ENCODE results near the gene BRCA1.
"Not testable (repeated sequence)": the region's sequence is repeated elsewhere in the genome, so short reads cannot be mapped to it uniquely, and the experiment has no call there.

The BRCA1 gene

DNA sequence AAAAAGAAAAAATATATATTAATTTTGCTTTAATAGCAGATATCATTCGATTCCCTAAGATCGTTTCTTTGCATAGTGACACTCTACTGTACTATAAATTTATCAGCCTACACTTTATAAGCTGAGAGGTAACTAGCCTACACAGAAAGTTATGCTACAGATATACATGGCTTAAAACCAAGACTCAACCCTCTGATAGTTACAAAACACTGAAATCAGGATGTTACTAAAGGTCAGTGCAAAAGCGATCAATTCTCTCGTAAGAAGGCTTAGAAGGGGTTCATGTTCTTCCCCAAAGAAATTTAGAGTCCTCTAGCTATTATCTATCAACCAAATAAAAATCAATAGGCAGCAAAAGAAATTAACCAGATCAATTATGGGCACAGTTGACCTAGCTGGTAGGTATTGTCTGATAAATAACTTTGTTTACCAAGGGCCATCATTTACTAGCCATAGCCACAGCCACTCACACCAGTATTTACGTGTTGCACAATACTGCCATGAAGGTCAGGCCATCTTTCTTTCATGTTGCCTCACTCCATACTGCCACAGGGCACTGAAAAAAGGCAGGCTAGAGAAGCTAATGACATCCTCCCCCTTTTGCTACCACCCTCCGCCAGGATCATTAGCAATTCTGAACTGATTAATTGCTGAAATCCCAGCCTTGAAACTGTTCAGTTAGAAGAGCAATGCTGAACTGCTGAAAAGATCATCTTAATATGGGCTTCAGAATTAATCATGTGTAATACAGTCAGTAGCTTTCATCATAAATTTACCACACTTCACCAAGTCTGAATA is 56.4 kb downstream of the BRCA1 start:
- no peak for DNase-seq

DNA sequence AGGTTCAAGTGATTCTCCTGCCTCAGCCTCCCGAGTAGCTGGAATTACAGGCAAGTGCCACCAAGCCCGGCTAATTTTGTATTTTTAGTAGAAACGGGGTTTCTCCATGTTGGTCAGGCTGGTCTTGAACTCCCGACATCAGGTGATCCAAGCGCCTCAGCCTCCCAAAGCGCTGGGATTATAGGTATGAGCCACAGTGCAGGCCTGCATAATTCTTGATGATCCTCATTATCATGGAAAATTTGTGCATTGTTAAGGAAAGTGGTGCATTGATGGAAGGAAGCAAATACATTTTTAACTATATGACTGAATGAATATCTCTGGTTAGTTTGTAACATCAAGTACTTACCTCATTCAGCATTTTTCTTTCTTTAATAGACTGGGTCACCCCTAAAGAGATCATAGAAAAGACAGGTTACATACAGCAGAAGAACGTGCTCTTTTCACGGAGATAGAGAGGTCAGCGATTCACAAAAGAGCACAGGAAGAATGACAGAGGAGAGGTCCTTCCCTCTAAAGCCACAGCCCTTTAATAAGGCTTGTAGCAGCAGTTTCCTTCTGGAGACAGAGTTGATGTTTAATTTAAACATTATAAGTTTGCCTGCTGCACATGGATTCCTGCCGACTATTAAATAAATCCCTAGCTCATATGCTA is 62.1 kb downstream of the BRCA1 start:
- DNase-seq, result no peak

DNA sequence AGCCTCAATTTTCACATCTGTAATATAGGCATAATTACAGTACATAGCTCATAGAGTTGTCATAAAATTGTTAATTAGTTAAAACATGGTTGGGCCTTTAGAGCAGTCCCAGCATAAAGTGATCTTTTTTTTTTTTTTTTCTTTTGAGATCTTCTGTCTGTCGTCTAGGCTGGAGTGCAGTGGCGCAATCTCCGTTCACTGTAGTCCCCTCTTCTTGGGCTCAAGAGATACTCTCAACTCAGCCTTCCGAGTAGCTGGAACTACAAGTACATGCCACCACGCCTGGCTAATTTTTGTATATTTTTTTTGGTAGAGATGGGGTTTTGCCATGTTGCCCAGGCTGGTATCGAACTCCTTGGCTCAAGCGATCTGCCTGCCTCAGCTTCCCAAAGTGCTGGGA is 69.1 kb downstream of the BRCA1 start:
- no peak for DNase-seq

DNA sequence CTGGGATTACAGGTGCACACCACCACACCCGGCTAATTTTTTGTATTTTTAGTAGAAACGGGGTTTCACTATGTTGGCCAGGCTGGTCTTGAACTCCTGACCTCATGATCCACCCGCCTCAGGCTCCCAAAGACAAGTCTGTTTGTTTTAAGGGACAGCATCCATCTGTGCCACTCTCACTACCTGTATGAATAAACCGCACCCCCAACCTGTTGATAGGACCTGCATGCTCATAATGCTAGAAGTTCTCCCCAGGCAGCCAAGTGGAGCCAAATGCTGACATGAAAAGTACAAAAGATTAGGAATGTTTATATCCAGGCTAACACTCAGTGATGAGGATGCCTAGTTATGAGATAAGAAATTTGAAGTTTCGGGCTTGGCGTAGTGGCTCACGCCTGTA is 72.2 kb downstream of the BRCA1 start:
- DNase-seq, result not testable (repeated sequence)

DNA sequence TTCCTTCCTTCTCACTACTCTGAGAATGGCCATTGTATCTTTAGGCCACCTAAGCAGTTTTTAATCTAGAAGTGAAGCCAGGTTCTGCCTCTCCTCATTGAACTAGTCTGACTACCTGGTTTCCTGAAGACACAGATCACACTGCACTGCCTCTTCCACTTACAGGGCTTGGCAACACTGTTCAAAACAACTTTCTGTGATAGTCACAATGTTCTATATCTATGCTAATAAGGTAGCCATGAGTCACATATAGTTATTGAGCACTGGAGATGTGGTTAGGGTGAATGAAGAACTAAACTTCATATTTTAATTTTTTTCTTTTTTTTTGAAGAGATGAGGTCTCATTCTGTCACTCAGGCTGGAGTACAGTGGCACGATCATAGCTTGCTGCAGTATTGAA is 73.2 kb downstream of the BRCA1 start:
- no peak for DNase-seq

DNA sequence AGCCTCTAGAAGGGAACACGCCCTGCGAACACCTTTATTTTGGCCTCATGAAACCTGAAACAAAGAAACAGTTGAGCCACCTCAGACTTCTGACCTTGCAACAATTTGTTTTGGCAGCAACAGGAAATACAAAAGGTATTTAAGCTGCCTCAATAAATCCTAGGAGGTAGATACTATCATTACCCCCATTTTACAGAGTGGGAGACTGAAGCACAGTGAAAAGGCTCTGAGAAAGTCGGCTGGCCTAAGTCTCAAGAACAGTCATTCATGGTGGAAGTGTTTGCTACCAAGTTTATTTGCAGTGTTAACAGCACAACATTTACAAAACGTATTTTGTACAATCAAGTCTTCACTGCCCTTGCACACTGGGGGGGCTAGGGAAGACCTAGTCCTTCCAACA is 81.1 kb downstream of the BRCA1 start:
- no peak for DNase-seq

DNA sequence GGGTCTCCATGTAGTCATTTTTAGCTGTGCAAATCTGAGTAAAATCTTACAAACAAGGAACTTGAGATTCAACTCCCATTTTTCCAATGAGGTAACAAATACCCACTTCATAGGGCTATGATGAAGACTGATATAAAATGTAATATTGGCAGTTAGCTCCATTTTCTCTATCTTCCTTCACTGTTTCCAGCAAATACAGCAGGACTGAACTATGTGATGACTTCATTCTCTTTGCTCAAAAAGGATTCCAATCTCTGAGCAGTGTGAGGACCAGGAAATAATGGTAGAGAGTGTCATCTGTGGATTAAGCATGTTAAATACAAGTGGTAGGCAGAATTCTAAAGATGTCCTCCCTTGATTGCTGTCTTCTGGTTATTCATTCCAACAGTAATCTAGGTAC is 81.9 kb downstream of the BRCA1 start:
- no peak for DNase-seq

DNA sequence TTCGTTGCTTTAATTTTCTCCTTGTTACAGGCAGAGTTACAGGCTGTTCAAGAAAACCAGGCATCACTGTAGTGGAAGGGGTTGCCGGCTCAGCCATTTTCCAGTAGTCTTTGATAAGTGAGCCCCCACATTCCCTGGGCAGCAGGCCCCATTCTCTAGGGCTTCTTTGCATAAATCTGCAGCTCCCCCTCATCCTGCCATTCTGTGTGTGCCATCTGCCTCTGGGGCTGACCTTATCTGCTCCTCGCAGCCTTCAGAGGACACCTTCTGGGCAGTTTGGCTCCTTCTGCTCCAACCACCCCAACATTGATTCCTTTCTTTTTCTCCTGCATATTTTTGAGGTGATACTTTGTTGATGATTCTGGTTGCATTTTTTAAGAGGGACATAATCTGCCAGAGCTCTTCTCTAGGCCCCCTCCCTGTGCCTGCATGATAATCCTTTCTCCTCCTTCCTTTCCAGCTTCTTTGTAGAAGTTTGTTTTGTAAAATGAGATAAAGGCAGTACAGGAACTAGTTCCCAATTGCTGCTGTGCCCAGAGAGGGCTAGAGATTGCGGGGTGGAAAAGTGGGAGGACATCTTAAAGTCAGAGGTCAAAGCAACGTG is 83.0 kb downstream of the BRCA1 start:
- DNase-seq, result no peak

DNA sequence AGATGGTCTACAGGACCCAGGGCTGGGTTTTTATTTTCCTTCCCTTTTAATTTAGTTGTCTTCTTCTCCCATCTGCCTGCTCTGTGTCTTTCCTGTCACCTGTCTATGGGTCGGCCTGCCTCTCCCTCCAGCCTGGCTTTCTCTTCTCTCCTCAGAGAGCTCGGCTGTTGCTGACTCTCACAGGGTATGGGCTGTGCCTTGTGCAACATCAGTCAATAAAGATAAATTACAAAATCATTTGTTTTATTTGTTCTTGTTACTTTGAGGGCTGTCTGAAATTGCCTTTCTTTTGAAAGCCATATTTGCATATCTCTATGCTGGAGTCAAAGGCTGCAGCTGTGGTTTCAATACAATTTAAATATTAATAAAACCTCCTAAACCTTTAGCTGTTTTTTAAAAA is 84.5 kb downstream of the BRCA1 start:
- no peak for DNase-seq

DNA sequence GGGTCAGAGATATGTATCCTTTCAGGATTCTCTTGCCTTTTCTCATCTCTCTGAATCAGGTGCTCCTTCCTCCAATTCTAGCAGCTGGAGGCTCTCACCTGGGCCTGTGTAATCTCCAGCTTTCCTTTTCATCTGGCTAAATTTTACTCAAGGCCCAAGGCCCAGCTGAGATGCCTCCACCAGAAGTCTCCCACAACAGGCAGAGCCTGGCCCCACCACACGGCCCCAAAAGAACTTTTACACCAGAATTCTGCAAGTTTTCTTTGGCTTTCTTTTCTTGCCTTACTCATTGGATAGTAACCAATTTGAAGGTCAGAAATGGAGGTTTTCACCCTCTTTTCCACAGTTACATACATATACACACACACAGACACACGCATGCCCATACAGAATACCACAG is 85.5 kb downstream of the BRCA1 start:
- no peak for DNase-seq

DNA sequence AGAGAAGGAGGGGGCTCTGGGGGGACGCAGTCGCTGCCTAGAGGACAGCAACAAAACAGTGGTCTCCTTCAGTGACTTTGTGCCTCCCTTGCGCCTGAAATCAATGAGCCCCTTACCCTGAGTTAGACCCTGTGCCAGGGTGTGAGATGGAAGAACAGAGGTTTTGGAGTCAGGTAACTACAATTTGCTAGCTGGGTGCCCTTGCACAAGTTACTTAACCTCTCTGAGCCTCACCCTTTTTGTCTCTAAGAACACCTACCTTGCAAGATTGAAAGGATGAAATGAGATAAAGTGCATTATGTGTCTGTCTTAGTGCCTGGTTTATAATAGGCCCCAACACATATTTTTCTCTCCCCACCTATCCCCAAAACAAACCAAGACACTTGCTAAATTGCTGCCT is 90.3 kb downstream of the BRCA1 start:
- DNase-seq, result no peak

DNA sequence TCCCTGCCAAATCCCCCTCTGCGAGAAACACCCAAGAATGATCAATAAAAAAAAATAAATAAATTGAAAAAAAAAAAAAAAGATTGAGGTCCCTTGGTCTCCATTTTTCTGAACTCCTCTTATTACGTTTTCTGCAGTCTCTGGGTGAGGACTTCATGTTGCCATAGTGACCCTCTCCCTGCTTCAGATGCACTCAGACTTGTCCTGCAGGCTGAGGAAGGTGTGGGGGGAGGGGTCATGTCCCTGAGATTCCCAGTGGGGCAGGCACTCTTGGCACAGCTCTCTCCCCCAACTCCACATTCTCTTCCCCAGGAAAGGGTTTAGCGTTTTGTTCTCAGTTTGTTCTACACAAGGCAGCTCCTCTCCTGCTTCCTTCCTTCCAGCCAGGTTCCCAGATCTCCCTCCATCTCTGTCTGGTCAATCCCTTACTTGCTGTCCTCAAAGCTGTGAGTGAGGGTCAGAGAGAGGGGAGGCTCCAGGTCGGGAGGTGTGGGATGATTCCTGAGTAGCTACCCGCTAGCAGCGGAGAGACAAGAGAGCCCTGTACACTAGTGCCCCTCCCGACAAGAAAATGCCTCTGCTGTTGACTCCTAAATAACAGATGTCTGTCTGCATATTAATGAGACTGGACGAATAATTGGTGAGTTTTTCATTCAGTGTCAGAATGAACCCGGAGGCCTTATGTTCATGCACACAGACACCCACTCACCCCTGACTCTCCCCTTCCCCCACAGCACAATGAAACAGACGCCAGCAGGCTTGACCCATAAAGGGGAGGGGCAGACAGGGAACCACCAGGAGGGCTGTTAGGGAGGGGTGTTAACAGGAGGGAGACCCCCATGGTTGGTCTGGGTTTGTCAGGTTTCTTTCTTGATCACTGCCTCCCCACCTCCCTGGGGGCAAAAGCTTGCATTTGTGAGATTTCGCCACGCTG is 90.9 kb downstream of the BRCA1 start:
- DNase-seq, result no peak

DNA sequence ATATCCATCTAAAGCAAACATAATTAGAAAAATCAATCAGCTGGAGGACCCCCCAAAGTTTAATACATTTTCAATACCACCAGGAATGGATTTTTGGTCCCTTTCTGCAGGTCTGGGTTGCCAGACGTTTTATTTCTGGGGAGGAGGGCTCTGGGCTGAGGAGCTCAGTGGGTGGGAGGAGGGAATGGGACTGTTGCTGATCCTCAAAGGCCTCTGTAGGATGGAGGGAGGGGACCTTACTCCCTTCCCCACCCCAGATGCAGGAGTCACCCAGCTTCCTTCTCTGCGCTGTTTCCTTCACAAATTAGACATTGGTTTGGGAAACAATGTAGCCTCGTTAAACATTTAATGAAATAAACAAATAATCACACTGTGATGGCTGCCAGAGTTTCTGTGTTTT is 93.5 kb downstream of the BRCA1 start:
- no peak for DNase-seq

DNA sequence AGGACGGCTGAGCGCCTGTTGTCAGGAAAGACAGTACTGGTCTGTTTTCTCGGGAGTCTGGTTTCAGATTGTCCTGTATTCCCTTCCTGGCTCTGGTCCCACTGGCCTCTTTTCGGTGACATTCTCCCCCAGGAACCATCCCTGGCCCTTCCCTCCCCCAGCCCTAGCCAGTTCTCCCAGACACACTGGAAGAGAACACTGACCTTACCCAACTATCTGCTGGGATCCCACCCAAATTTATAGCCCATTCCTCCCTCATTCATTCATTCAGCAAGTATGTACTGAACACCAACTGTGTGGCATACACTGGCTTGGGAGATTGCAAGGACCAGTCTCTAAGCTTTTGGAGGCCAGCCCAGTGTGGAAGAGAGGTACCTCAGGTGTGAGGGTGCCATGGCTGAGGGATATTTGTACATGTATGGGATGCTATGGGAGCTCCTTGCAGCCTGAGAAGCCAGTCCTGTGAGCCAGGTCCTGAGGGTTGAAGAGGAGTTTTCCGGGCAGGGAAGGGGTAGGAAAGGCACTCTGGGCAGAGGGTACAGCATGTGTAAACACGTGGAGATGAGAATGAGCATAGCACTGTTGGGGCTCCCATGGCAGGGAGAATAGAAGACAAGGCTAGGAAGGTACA is 94.9 kb downstream of the BRCA1 start:
- DNase-seq, result no peak

DNA sequence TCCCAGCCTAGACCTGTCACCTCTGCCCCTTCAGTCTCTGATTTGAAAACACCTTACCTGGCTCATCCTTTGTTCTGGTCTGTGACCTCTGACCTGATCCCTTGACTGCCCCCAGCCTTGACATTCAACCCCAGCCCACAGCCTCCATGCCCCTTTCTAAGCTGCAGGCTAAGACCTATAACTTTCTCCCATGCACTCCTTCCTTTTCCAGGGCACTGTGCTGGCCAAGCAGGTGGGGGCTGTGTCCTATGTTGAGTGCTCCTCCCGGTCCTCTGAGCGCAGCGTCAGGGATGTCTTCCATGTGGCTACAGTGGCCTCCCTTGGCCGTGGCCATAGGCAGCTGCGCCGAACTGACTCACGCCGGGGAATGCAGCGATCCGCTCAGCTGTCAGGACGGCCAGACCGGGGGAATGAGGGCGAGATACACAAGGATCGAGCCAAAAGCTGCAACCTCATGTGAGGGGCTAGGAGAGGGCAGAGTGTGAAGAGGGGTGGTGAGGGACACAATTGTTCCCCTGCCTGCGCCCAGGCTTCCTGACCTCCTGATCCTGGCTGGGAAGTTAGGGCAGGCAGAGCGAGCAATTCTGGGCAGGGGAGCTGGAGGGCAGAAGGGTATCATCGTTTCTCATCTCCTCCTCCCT is 96.8 kb downstream of the BRCA1 start:
- DNase-seq, result no peak

DNA sequence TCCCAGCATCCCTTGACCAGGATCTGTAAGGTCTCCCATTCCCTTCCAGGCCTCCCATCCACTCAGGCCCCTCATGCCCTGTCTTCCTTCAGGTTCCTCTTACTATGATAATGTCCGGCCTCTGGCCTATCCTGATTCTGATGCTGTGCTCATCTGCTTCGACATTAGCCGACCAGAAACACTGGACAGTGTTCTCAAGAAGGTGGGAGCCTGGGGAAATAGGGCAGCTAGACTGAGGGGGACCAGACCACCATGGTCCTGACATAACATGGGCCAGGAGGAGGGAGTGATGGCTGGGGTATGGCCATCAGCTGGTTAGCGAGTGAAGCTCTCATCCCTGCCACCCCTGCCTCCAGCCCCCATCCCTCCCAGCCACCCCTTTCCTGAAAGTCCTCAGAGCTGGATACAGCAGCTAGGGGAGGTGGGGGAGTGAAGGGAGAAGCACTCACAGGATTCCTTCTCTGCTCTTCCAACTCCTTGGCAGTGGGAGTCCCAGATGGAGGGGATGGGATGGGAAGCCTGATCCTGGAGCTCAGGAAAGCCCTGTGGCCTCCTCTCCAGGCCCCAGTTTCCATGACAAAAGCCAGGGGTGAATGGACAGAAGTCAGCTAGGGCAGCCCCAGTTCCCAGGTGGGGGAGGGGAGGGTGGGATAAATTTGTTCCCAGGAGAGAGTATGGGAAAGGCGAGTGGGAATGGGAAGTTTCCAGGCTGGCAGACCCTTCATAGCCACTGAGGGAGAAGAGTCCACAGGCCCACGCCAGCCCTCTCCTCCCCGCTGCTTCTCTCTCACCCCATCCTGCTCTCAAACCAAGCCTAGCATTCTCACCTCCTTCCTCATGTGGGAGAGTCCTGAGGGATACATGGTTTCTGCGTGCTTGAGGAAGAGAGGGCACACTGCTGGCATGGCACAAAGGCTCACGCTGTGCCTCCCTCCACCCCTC is 97.8 kb downstream of the BRCA1 start:
- DNase-seq, result no peak

DNA sequence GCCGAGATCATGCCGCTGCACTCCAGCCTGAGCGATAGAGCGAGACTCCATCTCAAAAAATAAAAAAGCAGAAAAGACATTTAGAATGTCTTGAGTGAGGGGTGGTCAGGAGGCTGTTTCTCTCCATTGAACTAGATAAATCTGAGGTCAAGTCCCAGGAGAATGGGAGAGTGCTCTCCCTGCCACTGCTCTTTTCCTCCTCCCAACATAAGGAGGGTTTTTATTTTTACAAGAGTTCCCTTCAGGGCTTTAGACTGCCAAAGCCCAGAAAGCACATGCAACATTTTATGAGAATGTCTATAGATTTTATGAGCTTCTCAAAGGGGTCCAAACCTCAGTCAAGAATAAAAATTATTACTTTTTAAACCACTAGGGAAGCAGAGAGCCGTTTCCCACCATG is 98.6 kb downstream of the BRCA1 start:
- DNase-seq, result no peak

DNA sequence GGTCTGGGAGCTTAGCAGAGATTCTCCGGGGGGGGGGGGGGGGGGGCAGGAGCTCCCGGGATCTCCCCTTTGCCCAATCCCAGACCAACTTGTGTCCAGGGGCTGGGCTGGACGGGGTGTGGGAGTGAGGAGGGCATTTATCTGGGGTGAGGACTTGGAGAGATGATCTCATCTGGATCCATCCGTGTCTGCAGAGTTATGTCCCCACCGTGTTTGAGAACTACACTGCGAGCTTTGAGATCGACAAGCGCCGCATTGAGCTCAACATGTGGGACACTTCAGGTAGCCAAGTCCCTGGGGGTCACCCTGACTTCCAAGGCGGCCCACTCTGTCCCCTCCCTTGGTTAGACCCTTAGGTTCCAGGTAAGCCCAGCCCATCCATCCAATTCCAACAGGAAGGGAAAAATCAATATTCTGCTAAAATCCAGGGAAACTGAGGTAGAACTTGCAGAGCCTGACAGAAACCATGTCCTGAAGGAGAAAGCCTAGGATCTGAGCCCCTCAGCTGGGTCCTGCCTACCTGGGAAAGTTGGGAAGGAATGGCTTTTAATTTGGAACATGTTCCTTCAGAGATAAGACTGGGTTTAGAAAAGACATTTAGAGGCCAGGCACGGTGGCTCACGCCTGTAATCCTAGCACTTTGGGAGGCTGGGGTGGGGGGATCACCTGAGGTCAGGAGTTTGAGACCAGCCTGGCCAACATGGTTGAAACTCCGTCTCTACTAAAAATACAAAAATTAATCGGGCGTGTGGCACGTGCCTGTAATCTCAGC is 99.2 kb downstream of the BRCA1 start:
- no peak for DNase-seq

DNA sequence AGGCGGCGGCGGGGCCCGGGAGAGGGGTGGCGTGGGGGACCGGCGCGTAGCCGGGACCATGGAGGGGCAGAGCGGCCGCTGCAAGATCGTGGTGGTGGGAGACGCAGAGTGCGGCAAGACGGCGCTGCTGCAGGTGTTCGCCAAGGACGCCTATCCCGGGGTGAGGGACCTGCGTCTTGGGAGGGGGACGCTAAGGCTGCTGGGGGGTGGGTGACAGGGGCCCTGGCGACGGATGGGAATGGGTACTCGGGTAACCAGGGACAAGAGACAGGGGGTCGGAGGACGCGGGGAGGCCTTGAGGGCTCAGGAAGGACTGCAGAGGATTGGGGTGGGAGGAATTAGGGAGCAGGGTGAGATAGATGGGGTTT is 99.9 kb downstream of the BRCA1 start:
- no peak for DNase-seq
